Hepatocyte (in vitro differentiated cells): ENCODE measurements around the gene RERG. TPM values are rescaled to one million over a fixed set of nuclear protein-coding genes. Genes with fewer than 3 reads are reported as not detected.

Source experiments
- DNase-seq: peaks from one replicate; pipeline ENCODE4 v3.0.0-alpha.2; 2016; ENCODE audit warnings: low spot score
- H2AFZ ChIP-seq: fragments of 200-600 bp; sonication (generic); 2 replicates; pipeline ENCODE4 v1.6.0; 2016; ENCODE audit warnings: antibody characterized with exemption, mild to moderate bottlenecking
- H3K27ac ChIP-seq: fragments of 200-600 bp; sonication (generic); 2 replicates; pipeline ENCODE4 v1.5.1; 2016; ENCODE audit warnings: mild to moderate bottlenecking
- H3K27me3 ChIP-seq: fragments of 200-600 bp; sonication (generic); 2 replicates; pipeline ENCODE4 v1.6.1; 2016
- H3K36me3 ChIP-seq: fragments of 200-600 bp; sonication (generic); replicated peaks from 2 replicates; pipeline ENCODE4 v1.5.1; 2016; ENCODE audit warnings: low read depth; ENCODE audit not compliant: insufficient read depth
- H3K4me1 ChIP-seq: fragments of 200-600 bp; sonication (generic); 2 replicates; pipeline ENCODE4 v1.5.1; 2016; ENCODE audit warnings: mild to moderate bottlenecking, moderate library complexity; ENCODE audit not compliant: insufficient read depth
- H3K4me2 ChIP-seq: fragments of 200-600 bp; sonication (generic); 2 replicates; pipeline ENCODE4 v1.6.0; 2016
- H3K4me3 ChIP-seq: fragments of 200-600 bp; sonication (generic); 2 replicates; pipeline ENCODE4 v1.5.1; 2016; ENCODE audit warnings: mild to moderate bottlenecking
- H3K79me2 ChIP-seq: fragments of 200-600 bp; sonication (generic); 2 replicates; pipeline ENCODE4 v1.6.0; 2017; ENCODE audit warnings: mild to moderate bottlenecking
- H3K9me2 ChIP-seq: fragments of 200-600 bp; sonication (generic); replicated peaks from 2 replicates; pipeline ENCODE4 v1.6.0; 2017; ENCODE audit warnings: mild to moderate bottlenecking; ENCODE audit not compliant: insufficient read depth
- H3K9me3 ChIP-seq: fragments of 200-600 bp; sonication (generic); 2 replicates; pipeline ENCODE4 v1.5.1; 2016; ENCODE audit warnings: low read depth, mild to moderate bottlenecking
- H4K20me1 ChIP-seq: fragments of 200-600 bp; sonication (generic); 2 replicates; pipeline ENCODE4 v1.6.0; 2016; ENCODE audit warnings: mild to moderate bottlenecking; ENCODE audit not compliant: insufficient read depth, poor library complexity, severe bottlenecking
- EZH2 ChIP-seq: fragments of 200-600 bp; sonication (generic); IDR thresholded peaks from 2 replicates; pipeline ENCODE4 v1.6.1; 2016; ENCODE audit warnings: antibody characterized with exemption, mild to moderate bottlenecking, borderline replicate concordance
- EZH2phosphoT487 ChIP-seq: fragments of 200-600 bp; sonication (generic); IDR thresholded peaks from one replicate; pipeline ENCODE4 v1.6.1; 2018; ENCODE audit warnings: antibody characterized with exemption, mild to moderate bottlenecking, low read depth, moderate library complexity; ENCODE audit not compliant: unreplicated experiment, severe bottlenecking
- WGBS: methylation state at CpG from one replicate; pipeline ENCODE4 v1.1.6; 2016; ENCODE audit warnings: low lambda C conversion rate; ENCODE audit errors: missing lambda C conversion rate; 5-methylcytosine and 5-hydroxymethylcytosine counted together
- polyA plus RNA-seq: library from polyadenylated mRNA; unstranded; fragments of >200 nt; fragmentation: Nextera tagmentation; extraction: Ambion mirVana; gene quantifications from 2 replicates; pipeline ENCODE4 v1.2.1, GENCODE V29; 2016
- total RNA-seq: library from RNA; depleted of rRNA; stranded (reverse); fragments of >200 nt; gene quantifications from 2 replicates; pipeline ENCODE4 v1.2.3, GENCODE V29; 2014
- TF ChIP-seq, protein P1 (sequence below): fragments of 200-600 bp; sonication (generic); IDR thresholded peaks from 2 replicates; pipeline ENCODE4 v1.5.1; 2016; ENCODE audit warnings: antibody characterized with exemption, mild to moderate bottlenecking; ENCODE audit not compliant: poor library complexity

RERG gene
- total and polyA plus RNA-seq, 2 experiments from 2014 or later: 1.3 to 7.9 TPM

DNA sequence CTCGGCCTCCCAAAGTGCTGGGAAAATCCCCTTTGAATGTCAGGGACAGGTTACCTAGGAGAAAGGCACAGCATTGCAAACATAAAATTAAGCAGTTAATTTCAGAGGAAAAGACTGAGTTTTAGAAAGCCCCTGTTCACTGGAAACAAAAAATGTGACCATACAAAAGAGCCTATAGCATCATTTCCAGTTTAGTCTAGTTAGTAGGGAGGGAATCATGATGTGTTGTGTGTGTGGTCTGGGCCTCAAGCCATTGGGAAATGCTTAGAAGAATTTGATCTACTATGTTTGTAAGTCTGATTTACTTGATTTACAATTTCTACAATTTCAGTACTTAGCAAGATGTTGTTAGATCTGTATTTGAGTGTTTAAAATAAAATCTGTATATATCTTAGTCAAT lies 47.1 kb upstream of the RERG start:
- Histone ChIP-seq H3K9me2 (no peaks in the 10 kb centered on the region), H3K4me3 (no peak overlapping the region), H3K27ac (peak overlapping the region; percentile 69), H2AFZ (no peak overlapping the region), H4K20me1 (no peaks in the 10 kb centered on the region), H3K4me2 (no peak overlapping the region), H3K27me3 (no peaks in the 10 kb centered on the region), H3K4me1 (no peaks in the 10 kb centered on the region), H3K79me2 (no peaks in the 10 kb centered on the region), H3K36me3 (no peaks in the 10 kb centered on the region), H3K9me3 (no peaks in the 10 kb centered on the region)
- peak; percentile 19 for DNase-seq
- WGBS: 91% methylated on average over 1 of the region's 1 CpG
- TF ChIP-seq, protein P1, sequence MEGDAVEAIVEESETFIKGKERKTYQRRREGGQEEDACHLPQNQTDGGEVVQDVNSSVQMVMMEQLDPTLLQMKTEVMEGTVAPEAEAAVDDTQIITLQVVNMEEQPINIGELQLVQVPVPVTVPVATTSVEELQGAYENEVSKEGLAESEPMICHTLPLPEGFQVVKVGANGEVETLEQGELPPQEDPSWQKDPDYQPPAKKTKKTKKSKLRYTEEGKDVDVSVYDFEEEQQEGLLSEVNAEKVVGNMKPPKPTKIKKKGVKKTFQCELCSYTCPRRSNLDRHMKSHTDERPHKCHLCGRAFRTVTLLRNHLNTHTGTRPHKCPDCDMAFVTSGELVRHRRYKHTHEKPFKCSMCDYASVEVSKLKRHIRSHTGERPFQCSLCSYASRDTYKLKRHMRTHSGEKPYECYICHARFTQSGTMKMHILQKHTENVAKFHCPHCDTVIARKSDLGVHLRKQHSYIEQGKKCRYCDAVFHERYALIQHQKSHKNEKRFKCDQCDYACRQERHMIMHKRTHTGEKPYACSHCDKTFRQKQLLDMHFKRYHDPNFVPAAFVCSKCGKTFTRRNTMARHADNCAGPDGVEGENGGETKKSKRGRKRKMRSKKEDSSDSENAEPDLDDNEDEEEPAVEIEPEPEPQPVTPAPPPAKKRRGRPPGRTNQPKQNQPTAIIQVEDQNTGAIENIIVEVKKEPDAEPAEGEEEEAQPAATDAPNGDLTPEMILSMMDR: no peak
- TF ChIP-seq EZH2phosphoT487 (no peak), EZH2 (no peak)

DNA sequence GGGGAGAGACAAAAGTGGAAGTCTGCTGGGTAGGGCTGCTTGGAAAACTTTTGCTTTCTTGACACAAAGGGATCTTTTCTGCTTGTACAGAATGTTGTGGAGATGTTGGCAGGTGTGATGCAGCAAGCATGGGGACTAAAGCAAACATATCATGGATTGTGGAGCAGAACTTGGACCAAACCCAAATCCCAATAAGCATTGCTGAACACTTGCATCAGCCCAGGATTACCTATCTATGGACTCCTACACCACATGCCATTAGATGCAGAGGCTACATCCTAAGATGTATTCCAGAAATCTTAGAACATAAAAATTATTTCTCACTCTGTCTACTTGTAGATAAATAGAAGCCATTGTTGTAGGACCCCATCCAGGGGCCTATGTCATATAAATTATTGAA lies 44.7 kb upstream of the RERG start:
- no peak for DNase-seq
- Histone ChIP-seq H3K36me3 (no peaks in the 10 kb centered on the region), H3K9me2 (no peaks in the 10 kb centered on the region), H2AFZ (no peak overlapping the region), H3K4me2 (no peak overlapping the region), H3K4me1 (no peaks in the 10 kb centered on the region), H3K27ac (no peak overlapping the region), H3K27me3 (no peaks in the 10 kb centered on the region), H3K4me3 (no peak overlapping the region), H3K79me2 (no peaks in the 10 kb centered on the region), H4K20me1 (no peaks in the 10 kb centered on the region), H3K9me3 (no peaks in the 10 kb centered on the region)
- TF ChIP-seq EZH2: no peak
- TF ChIP-seq, protein P1: no peak
- TF ChIP-seq EZH2phosphoT487: no peak

DNA sequence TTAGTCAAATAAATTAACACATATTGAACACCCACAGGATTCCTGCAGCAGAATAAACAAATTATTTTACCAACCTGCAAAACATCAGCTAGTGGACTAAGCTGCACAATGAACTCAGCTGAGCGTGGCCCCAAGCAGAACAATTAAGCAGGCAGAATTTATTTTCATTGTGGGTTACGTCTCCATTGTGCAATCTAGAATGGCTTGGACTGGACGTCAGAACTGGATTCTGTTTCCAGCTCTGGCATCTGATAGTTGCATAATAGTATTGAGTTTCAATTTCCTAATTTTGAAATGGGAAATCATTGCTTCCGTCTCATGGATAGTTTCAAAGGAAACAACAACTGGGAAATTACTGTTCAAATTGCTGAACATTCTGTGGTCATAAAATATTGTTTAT lies 35.5 kb upstream of the RERG start:
- H3K79me2 ChIP-seq: no peaks in the 10 kb centered on the region
- TF ChIP-seq, protein P1: no peak
- TF ChIP-seq EZH2phosphoT487 (no peak), EZH2 (no peak)
- no peak for DNase-seq
- no peak overlapping the region for H3K27ac ChIP-seq
- H3K9me2 ChIP-seq: no peaks in the 10 kb centered on the region
- no peaks in the 10 kb centered on the region for H3K36me3 ChIP-seq
- no peak overlapping the region for H2AFZ ChIP-seq
- H3K4me1 ChIP-seq: no peaks in the 10 kb centered on the region
- H3K27me3 ChIP-seq: peaks cover 21% of the 10 kb centered on the region
- H3K9me3 ChIP-seq: no peaks in the 10 kb centered on the region
- 66% methylated on average over 4 of the region's 4 CpGs for WGBS
- H3K4me3 ChIP-seq: no peak overlapping the region
- H4K20me1 ChIP-seq: no peaks in the 10 kb centered on the region
- no peak overlapping the region for H3K4me2 ChIP-seq

DNA sequence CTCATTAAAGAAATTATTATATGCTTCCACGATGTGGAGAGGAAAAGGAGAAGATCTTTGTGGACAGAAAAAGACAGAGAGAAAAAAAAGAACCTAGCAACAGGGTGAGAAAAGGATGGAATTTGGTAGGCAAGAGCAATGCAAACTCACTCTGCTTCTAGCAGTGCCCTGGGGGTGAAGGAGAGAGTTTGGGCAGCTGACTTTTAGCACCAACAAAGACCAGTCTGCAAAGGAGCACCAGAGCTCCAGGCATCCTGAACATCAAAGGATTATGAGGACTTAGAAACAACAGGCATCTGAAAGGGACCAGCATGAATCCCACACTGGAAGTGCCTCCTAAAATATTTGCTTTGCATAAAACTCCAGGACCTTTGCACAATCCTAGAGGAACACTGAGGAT lies 32.8 kb upstream of the RERG start:
- WGBS: 47% methylated on average over 1 of the region's 1 CpG
- H2AFZ ChIP-seq: no peak overlapping the region
- H3K27me3 ChIP-seq: peaks cover 26% of the 10 kb centered on the region
- no peak overlapping the region for H3K4me3 ChIP-seq
- no peak for TF ChIP-seq EZH2
- TF ChIP-seq, protein P1: no peak
- no peak for TF ChIP-seq EZH2phosphoT487
- H3K9me2 ChIP-seq: no peaks in the 10 kb centered on the region
- H3K27ac ChIP-seq: no peak overlapping the region
- H3K9me3 ChIP-seq: no peaks in the 10 kb centered on the region
- DNase-seq: no peak
- H3K4me2 ChIP-seq: no peak overlapping the region
- H4K20me1 ChIP-seq: no peaks in the 10 kb centered on the region
- no peaks in the 10 kb centered on the region for H3K4me1 ChIP-seq
- H3K79me2 ChIP-seq: no peaks in the 10 kb centered on the region
- H3K36me3 ChIP-seq: no peaks in the 10 kb centered on the region
